HG03575 (cell line): Measurements from ENCODE around the gene TNS2.

ENCODE experiments used
- ATAC-seq: cut with Tn5 transposase; IDR thresholded peaks from one replicate; pipeline ENCODE4 v1.9.1; 2021; ENCODE audit not compliant: unreplicated experiment, insufficient number of reproducible peaks, low FRiP score; ENCODE audit errors: extremely low read depth

TNS2 gene

DNA sequence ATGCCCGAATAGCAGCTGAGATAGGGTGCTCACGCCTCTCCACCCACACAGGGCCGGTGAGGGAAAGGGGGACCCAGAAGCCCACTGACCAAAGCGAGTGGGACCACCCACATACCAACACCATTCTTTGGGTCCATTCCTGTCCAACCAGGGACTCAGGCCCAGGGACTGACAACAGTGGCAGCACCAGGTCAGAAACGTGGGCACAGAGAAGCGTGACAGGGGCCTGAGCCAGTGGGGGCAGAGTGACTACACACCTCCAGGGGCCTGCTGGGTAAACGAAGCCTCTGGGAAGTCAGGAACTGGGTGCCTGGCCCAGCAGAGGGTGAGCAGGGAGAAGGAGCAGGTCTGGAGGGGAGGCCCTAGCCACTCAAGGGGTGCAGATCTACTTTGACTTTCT lies 15.6 kb downstream of the TNS2 start:
- ATAC-seq = no peak

DNA sequence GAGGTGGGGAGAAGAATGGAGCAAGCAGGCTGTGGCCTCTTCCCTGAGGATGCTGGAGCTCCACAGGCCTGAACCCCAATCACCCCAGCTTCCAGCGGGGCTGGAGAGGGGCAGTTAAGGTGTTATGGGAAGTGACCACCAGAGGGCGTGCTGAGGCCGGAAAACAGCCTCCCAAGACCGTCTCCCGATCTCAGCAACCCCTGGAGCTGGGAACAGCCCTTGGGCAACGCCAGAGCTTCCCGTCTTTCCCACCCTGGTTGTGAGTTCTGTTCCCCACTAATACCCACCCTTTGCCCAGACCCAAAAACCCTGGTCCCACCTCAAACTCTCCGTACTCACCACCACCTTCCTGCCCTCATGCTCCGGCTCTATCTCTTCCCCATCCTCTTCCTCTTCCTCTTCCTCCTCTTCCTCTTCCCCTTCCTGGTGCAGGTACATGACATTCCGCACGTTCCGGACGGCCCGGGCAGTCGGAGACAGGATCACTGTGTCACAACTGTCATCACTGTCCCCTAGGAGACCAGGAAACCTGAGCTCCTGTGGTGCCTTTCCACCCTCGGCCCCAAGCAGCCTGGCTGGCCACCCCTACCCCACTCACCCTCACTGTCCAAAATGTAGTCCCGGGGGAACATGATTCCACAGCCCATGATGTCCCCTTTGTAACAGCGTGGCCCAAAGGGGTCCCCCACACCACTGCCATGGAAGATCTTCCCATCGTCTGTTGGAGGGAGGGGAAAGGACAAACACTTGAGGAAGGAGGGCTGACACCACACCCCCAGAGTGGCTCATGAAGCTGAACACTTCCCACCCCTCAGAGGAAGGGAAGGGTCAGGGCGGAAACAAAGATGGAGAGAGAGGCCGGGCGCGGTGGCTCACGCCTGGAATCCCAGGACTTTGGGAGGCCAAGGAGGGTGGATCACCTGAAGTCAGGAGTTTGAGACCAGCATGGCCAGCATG lies 16.4 kb downstream of the TNS2 start:
- ATAC-seq = no peak

DNA sequence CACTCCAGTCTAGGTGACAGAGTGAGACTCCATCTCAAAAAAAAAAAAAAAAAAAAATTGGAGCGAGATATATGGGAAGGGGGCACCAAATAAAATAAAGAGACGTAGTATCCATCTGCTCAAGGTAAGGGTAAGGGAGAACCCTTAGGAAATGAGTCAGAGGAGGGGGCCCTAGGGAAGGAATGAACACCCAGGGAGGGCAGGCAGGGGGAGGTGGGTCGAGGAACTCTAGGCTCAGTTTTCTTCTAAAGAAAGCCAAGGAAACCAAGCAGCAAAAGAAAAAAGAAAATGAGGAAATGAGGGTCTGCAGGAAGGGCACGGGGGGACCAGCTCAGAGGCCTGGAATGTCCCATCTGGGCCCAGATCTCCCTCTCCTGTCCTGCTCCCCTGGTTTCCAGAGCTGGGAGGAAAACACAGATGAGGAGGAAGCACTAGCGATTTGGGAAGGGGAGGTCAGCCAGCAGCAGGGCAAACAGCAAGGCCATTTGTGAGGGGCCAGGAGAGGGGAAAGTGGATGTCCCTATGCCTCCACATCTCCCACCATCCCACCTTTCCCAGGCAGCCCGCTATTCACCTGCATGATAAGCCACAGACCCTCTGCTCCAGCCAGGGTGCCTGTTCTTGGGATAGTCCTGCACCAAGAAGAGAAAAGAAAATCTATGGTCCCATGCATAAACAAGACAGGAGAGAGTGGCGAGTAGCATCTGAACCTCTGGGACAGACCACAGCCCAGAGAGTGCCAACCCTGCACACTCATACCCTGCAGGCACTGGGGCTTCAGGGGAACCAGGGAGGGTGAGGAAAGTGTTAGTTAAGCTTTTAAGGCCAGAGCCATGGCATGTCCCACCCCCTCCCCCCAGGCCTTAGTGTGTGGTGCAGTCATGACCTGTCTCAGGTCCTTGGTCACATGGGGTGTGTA lies 17.5 kb downstream of the TNS2 start:
- ATAC-seq = no peak

DNA sequence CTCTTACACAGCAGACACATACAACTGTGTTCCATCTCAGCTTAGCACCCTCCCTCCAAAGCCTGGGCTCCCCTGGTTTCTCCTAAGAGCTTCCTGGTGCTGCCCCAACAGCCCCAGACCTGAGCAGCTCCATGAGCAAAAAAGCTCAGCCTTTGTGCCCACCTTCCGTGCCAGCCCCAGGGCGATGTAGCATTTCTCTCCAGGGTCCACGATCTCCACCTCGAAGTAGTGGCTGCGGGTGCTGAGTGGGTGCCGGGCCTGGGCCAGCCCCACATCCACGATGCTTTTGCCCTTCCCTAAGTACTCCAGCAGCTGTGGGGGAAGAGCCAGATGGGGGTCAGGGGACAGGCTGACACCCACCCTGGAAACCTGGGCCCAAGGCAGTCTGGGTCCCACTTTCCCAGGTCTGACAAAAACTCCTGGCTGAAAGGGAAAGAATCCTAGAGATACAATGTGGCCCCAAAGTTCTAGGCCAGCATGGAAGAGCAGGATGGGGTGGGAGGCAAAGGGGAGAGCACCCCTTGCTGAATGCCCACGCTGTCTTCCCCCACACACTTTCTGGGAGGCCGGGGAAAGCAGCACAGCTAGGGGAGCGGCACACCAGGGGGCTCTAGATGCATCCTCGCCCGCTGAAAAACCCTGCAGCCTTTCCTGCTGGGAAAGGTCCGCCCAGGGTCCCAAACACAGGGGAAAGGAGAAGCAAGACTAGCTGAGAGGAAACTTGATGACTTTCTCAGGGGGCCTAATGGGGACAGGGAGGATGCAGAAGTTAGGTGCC lies 18.3 kb downstream of the TNS2 start:
- ATAC-seq = no peak

DNA sequence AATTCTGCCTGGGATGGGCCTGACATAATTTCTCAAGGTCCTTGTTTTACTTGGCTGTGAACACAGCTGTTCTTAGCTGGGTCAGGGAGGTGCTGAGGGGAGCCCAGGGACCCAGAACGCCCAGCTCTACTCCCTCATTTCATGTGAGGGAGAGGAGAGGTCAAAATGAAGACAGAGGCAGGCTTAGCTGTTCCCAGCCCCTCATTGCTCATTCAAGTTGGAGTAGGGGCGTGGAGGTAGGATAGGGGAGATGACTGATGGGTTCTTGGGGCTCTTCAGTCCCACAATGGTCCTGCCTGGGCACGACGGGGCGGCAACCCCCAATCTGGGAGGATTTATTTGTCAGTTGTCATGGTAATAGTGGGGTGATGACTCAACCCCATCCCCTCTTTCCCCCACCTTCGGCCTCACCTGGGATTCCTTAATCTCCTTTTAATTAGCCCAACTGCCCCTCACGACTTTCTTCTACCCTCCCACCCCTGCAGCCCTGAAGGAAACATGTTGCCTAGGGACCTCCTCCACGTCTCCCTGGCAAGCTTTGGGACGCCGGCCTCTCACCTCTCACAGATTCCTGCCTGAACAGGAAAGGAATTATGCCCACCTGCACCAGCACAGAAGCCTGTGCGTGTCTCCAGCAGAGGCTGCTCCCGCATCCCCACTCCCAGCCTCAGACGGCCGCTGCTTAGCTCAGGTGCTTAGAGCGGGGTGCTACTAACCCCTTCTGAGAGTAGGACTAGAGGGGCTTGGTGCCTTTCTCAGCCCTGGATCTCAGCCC lies 19.1 kb downstream of the TNS2 start:
- ATAC-seq = no peak

DNA sequence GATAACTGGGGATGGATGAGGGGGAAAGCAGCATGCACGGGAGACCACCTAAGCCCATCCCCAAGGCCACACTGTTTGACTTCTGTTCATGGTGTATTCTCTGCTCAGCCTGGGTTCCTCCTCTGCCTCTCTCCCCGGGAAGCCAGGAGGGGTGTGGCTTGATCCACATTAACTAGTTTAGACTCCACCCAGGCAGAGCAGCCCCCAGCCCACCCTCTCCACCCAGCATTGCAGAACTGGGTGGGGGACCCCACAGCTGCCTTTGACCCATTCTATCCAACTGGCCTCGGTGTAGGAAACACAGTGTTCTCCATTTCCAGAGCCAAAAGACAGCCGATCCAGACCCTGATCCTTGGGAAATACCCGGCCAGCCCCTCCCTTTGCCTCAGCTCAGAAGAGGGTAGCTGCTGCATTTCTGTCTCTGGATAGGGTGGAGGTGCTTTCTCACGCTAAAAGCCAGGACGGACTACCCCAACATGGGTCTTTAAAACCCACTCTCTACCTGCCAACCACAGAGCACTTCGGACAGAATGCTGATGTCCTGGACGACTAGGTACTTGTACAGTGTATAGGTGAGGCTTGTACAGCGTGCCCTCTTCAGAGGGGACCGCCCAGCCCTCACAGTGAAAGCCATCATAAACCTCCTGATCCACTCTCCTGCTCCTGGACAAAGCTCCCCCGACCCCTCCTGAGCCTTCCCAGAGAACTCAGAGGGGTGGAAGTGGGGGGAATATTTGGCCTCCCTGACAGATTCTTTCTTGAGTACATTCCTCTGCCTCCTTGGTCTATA lies 20.0 kb downstream of the TNS2 start:
- no peak for ATAC-seq

DNA sequence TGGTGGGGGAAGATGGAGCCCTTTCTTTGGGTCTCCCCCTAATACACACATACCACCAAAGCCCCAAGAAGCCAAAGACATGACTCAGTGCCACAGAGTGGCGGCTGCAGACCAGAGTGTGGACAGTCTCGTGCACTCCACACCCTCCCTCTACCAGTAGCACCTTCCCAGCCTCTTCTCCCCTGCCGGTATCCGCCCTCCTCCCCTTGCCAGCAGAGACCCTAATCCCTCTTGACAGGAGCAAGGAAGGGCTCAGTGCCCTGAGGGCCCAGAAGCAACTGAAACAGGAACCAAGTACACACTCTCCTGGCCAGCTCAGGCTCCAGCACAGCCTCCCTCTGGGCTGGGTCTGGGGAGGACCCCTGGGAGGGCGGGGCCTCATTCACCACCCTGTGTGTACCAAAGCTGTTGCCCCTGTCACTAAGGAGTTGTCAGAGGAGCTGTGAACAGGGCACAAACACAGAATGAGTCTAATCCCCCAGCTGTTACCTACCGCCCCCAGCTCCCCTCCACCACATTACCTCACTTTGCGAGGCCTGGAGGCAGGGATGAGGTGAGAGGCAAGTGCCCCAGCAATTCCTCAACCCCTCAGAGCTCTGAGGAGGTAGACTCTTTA lies 21.1 kb downstream of the TNS2 start:
- ATAC-seq = no peak

DNA sequence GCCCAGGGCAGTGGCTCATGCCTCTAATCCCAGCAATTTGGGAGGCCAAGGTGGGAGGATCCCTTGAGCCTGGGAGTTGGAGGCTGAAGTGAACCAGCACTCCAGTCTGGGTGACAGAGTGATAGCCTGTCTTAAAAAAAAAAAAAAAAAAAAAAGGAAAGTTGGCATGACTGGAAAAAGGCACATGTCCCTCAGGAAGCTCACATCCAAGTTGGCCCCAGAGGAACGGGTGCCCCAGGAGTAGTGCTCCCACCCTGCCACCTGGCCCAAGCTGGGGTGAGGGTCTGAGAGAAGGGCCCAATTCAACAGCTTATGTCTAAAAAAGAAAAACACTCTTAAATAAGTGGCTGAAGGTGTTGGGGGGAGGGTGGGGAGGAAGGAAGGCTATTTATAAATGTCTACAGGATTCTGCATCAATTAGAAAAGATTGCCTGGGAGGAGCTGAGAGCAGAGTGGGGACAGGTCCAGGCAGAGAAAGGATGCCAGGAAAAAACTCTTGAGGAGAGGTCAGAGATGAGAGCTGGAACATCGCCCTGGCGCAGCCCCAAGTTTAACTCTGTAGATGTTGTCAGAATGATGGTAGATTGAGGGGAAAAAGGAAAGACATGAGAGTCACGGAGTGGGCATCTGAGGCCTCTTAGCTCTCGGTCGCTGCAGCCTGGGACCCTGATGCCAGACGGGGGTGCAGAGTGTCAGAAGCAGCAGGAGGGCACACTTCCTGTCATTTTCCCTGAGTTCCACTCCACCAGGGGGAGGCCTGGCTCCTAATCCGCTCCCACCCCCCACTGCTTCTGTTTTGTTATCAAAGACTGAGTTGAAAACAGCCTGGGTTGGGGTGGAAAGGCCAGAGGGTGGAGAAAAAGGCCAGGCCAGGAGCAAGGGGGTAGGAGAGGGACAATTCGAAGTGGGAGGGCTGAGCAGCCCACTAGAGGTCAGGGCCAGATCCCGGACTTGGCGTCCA lies 22.0 kb downstream of the TNS2 start:
- ATAC-seq = no peak

DNA sequence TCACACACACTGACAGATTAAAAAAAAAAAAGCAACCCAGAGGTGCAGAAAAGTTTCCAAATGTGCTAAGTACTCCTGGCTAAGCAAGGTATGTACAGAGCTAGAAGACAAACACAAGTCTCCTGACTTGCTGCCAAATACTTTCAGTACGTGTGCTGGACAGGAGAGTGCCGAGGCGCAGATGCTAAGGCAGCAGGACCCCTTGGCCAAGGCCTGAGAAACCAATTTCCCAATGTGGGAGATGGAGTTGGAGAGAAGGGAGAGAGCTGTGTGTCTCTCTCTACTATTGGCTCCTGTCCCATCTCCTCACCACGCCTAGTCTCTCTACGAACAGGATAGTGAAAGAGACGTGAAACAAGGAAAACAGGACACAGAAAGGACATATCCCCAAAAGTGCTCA lies 24.0 kb downstream of the TNS2 start:
- no peak for ATAC-seq

DNA sequence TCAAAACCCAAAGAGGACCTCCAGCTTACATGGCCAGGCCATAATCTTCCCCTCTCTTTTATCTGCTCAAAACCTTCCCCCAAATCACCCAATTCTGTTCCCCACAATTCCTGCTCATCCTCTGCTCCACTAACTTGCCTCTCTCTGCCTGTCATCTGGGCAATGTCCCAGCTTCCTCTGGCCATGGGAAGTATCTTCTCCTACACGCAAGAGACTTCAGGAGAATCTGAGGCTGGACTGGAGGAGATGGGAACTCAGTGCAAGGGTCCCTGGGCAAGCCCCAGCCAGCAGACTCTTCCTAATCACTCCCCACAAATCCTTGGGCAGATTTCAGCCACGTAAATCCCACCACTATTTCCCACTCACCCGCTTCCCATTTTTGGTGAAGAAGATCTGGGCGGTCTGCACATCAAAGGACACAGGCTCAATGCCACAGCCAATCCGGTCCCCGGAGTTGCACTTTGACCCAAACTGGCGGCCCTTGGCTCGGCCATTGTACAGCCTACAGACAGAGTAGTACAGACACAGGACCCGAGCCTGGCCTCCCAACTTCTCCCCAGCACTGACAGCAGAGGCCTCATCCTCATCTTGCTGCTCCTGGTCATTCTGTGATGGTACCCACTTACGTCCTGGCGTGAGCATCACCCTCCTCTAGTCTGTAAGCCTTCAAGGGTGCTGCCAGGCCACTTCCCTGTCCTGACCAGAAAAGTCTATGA lies 24.6 kb downstream of the TNS2 start:
- ATAC-seq = no peak

DNA sequence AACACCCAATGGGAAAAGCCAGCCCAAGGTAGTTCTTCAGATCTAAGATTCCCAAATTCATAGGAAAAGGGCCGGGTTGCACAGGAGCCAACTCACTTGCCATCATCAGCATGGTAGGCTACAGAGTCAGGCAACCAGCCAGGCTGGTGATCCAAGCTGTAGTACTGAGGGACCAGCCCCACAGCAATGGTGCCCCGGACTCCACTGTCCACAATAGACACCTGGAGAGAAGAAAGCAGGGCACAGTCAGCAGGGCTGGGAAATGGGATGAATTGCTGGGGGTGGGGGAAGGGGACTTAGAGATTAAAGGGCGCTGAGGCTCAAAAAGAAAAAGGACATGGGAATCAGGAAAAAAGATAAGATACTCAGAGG lies 25.1 kb downstream of the TNS2 start:
- no peak for ATAC-seq

DNA sequence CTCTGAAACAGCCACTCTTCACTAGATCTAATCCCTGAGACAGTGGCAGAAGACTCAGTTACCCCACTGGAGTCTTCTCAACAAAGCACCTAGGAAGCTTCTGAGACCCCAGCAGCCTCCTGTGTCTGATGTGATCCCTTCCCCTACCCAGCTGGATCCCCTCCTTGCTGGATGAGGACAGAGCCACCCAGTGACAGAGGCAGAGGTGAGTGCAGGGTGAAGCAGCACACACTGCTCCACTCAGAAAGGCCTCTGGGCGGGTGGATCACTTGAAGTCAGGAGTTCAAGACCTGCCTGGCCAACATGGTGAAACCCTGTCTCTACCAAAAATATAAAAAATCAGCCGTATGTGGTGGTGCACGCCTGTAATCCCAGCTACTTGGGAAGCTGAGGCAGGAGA lies 26.6 kb downstream of the TNS2 start:
- ATAC-seq = no peak

DNA sequence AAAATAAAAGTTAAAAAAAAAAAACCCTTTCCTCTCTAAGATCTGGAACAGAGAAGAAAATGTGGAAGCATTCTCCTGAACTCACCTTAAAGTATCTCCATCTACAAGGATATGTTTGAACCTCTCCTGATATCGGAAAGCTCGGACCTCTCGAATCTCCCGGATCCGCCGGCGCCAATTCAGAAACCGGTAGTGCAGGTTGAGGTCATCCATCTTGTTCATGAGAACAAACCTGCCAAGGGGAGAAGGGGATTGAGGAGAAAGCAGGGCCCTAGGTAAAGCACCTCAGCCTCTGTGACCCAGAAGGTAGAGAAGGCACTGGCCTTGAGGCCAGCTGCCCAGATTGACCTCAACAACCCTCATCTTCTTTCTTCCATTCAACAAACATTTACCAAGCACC lies 27.2 kb downstream of the TNS2 start:
- ATAC-seq = no peak

DNA sequence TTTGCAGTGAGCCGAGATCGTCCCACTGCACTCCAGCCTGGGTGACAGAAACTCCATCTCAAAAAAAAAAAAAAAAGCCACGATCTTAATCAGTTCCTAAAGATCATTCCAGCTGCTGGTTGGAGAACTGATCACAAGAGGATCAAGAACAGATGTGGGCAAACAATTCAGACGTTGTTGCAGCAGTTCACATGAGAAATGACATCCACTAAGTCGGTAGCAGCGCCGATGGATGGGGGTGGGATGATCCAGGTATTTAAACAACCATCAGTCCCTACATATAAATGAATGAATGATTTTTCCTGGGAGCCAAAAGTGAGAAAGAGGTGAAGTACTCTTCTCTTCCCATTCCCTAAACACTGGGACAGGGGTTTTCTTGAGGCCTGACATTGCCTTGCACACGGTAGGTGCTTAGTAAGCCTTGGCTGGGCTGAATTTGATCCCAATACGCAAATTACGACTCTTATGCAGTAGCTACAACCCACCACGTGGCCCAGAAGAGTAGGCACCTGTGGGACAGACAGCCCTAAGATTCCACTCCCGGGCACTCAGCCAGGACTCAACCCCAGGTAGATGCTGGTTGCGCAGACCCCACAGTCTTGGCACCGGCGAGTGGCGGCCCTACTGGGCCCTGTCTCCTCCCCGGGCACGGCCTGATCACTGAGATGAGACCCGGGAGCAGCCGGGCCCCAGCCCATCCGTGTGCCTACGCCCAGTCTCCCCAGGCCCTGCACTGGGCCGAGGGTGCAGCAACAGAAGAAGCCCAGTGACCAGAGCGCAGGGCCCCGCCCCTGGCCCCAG lies 28.8 kb downstream of the TNS2 start:
- ATAC-seq = no peak
